ENCODE data around the gene DCAF17. TPM values are rescaled to one million over a fixed set of nuclear protein-coding genes. Genes with fewer than 3 reads are reported as not detected.

The DCAF17 gene
- polyA plus RNA-seq, 1 donor from 2014 or later, result 20.3 TPM

DNA sequence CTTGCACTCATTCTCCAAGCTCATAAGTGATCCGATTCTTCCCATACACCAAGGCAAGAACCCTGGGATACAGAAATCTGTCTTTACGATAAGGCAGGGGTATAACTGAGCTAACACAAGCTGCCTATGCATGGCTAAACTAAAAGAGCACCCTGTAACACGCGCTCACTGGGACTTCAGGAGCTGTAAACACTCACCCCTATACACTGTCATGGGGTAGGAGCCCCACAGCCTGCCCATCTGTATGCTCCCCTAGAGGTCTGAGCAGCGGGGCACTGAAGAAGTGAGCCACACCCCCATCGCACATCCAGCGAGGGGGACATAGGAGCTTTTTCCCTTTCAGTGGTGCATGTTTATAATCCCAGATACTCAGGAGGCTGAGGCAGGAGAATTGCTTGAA lies 47.0 kb upstream of the DCAF17 start:
- no peak overlapping the region for H2AFZ ChIP-seq (ENCODE audit: low read depth, low read length)
- H4K20me1 ChIP-seq (ENCODE audit: insufficient read depth), result no peaks in the 10 kb centered on the region
- H3K9me3 ChIP-seq (ENCODE audit: low read length), result no peaks in the 10 kb centered on the region
- no peak overlapping the region for H3K4me3 ChIP-seq (ENCODE audit: low read length)
- H3K79me2 ChIP-seq (replicated peaks; ENCODE audit: insufficient read depth, low read length), result no peaks in the 10 kb centered on the region
- H3K9me2 ChIP-seq (ENCODE audit: insufficient read depth, low read length), result no peaks in the 10 kb centered on the region
- no peaks in the 10 kb centered on the region for H3F3A ChIP-seq (ENCODE audit: insufficient read depth, low read length, poor library complexity, severe bottlenecking)
- H3K27ac ChIP-seq (ENCODE audit: low read length), result no peak overlapping the region
- H3K9ac ChIP-seq (ENCODE audit: low read length), result no peak overlapping the region
- H3K27me3 ChIP-seq (ENCODE audit: insufficient read depth, low read depth, low read length), result no peaks in the 10 kb centered on the region
- H3K4me2 ChIP-seq (ENCODE audit: low read length), result no peak overlapping the region
- no peaks in the 10 kb centered on the region for H3K36me3 ChIP-seq (ENCODE audit: insufficient read depth, low read length)
- TF ChIP-seq TAF1 (IDR thresholded peaks at IDR 0.05; ENCODE audit: low read depth), result no peak
- no peak for TF ChIP-seq MXI1 (conservative IDR thresholded peaks at IDR 0.05; ENCODE audit: poor library complexity, severe bottlenecking)

GRCh38 chr2:171389325-171389724 lies 44.7 kb upstream of the DCAF17 start:
- Histone ChIP-seq H3K27ac (ENCODE audit: low read length) (no peak overlapping the region), H3K79me2 (replicated peaks; ENCODE audit: insufficient read depth, low read length) (no peaks in the 10 kb centered on the region), H3K9me3 (ENCODE audit: low read length) (no peaks in the 10 kb centered on the region), H3K9ac (ENCODE audit: low read length) (no peak overlapping the region), H3F3A (ENCODE audit: insufficient read depth, low read length, poor library complexity, severe bottlenecking) (no peaks in the 10 kb centered on the region), H2AFZ (ENCODE audit: low read depth, low read length) (no peak overlapping the region), H3K36me3 (ENCODE audit: insufficient read depth, low read length) (no peaks in the 10 kb centered on the region), H4K20me1 (ENCODE audit: insufficient read depth) (no peaks in the 10 kb centered on the region), H3K9me2 (ENCODE audit: insufficient read depth, low read length) (no peaks in the 10 kb centered on the region), H3K4me2 (ENCODE audit: low read length) (no peak overlapping the region), H3K27me3 (ENCODE audit: insufficient read depth, low read depth, low read length) (no peaks in the 10 kb centered on the region), H3K4me3 (ENCODE audit: low read length) (no peak overlapping the region)
- TF ChIP-seq RAD21 (conservative IDR thresholded peaks at IDR 0.05) (no peak), EP300 (conservative IDR thresholded peaks at IDR 0.05; ENCODE audit: poor library complexity, severe bottlenecking) (no peak), SMC3 (conservative IDR thresholded peaks at IDR 0.05; ENCODE audit: poor library complexity) (no peak), EZH2 (IDR thresholded peaks at IDR 0.05; ENCODE audit: borderline replicate concordance, insufficient read depth, low read length, poor library complexity, severe bottlenecking) (no peak), TAF1 (IDR thresholded peaks at IDR 0.05; ENCODE audit: low read depth) (no peak), MXI1 (conservative IDR thresholded peaks at IDR 0.05; ENCODE audit: poor library complexity, severe bottlenecking) (no peak), POLR2AphosphoS5 (IDR thresholded peaks at IDR 0.05) (no peak)
- TF ChIP-seq, protein P1, sequence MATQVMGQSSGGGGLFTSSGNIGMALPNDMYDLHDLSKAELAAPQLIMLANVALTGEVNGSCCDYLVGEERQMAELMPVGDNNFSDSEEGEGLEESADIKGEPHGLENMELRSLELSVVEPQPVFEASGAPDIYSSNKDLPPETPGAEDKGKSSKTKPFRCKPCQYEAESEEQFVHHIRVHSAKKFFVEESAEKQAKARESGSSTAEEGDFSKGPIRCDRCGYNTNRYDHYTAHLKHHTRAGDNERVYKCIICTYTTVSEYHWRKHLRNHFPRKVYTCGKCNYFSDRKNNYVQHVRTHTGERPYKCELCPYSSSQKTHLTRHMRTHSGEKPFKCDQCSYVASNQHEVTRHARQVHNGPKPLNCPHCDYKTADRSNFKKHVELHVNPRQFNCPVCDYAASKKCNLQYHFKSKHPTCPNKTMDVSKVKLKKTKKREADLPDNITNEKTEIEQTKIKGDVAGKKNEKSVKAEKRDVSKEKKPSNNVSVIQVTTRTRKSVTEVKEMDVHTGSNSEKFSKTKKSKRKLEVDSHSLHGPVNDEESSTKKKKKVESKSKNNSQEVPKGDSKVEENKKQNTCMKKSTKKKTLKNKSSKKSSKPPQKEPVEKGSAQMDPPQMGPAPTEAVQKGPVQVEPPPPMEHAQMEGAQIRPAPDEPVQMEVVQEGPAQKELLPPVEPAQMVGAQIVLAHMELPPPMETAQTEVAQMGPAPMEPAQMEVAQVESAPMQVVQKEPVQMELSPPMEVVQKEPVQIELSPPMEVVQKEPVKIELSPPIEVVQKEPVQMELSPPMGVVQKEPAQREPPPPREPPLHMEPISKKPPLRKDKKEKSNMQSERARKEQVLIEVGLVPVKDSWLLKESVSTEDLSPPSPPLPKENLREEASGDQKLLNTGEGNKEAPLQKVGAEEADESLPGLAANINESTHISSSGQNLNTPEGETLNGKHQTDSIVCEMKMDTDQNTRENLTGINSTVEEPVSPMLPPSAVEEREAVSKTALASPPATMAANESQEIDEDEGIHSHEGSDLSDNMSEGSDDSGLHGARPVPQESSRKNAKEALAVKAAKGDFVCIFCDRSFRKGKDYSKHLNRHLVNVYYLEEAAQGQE (IDR thresholded peaks at IDR 0.05; ENCODE audit: borderline replicate concordance), result no peak
- TF ChIP-seq, protein P2, sequence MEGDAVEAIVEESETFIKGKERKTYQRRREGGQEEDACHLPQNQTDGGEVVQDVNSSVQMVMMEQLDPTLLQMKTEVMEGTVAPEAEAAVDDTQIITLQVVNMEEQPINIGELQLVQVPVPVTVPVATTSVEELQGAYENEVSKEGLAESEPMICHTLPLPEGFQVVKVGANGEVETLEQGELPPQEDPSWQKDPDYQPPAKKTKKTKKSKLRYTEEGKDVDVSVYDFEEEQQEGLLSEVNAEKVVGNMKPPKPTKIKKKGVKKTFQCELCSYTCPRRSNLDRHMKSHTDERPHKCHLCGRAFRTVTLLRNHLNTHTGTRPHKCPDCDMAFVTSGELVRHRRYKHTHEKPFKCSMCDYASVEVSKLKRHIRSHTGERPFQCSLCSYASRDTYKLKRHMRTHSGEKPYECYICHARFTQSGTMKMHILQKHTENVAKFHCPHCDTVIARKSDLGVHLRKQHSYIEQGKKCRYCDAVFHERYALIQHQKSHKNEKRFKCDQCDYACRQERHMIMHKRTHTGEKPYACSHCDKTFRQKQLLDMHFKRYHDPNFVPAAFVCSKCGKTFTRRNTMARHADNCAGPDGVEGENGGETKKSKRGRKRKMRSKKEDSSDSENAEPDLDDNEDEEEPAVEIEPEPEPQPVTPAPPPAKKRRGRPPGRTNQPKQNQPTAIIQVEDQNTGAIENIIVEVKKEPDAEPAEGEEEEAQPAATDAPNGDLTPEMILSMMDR (IDR thresholded peaks at IDR 0.05; ENCODE audit: poor library complexity, severe bottlenecking), result no peak

DNA sequence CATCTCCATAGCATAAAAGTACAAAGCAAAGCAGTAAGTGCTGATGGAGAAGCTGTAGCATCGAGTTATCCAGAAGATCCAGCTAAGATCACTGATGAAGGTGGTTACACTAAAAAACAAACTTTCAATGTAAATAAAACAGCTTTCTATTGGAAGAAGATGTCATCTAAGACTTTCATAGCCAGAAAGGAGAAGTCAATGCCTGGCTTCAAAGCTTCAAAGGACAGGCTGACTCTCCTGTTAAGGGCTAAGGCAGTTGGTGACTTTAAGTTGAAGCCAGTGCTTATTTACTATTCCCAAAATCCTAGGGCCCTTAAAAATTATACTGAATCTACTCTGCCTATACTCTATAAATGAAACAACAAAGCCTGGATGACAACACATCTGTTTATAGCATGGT lies 44.2 kb upstream of the DCAF17 start:
- no peaks in the 10 kb centered on the region for H4K20me1 ChIP-seq (ENCODE audit: insufficient read depth)
- no peak overlapping the region for H3K4me2 ChIP-seq (ENCODE audit: low read length)
- no peaks in the 10 kb centered on the region for H3K36me3 ChIP-seq (ENCODE audit: insufficient read depth, low read length)
- H3K9ac ChIP-seq (ENCODE audit: low read length), result no peak overlapping the region
- H3K9me2 ChIP-seq (ENCODE audit: insufficient read depth, low read length), result no peaks in the 10 kb centered on the region
- TF ChIP-seq, protein P2 (IDR thresholded peaks at IDR 0.05; ENCODE audit: poor library complexity, severe bottlenecking), result no peak
- no peak for TF ChIP-seq EP300 (conservative IDR thresholded peaks at IDR 0.05; ENCODE audit: poor library complexity, severe bottlenecking)
- TF ChIP-seq POLR2AphosphoS5 (IDR thresholded peaks at IDR 0.05), result no peak
- TF ChIP-seq, protein P1 (IDR thresholded peaks at IDR 0.05; ENCODE audit: borderline replicate concordance), result no peak
- no peak for TF ChIP-seq EZH2 (IDR thresholded peaks at IDR 0.05; ENCODE audit: borderline replicate concordance, insufficient read depth, low read length, poor library complexity, severe bottlenecking)
- no peak for TF ChIP-seq TAF1 (IDR thresholded peaks at IDR 0.05; ENCODE audit: low read depth)
- TF ChIP-seq MXI1 (conservative IDR thresholded peaks at IDR 0.05; ENCODE audit: poor library complexity, severe bottlenecking), result no peak
- no peak for TF ChIP-seq RAD21 (conservative IDR thresholded peaks at IDR 0.05)
- TF ChIP-seq SMC3 (conservative IDR thresholded peaks at IDR 0.05; ENCODE audit: poor library complexity), result no peak
- no peak overlapping the region for H3K27ac ChIP-seq (ENCODE audit: low read length)
- H2AFZ ChIP-seq (ENCODE audit: low read depth, low read length), result no peak overlapping the region
- H3K79me2 ChIP-seq (replicated peaks; ENCODE audit: insufficient read depth, low read length), result no peaks in the 10 kb centered on the region
- no peaks in the 10 kb centered on the region for H3K27me3 ChIP-seq (ENCODE audit: insufficient read depth, low read depth, low read length)
- no peaks in the 10 kb centered on the region for H3K9me3 ChIP-seq (ENCODE audit: low read length)
- H3K4me3 ChIP-seq (ENCODE audit: low read length), result no peak overlapping the region
- no peaks in the 10 kb centered on the region for H3F3A ChIP-seq (ENCODE audit: insufficient read depth, low read length, poor library complexity, severe bottlenecking)
